Measurements from ENCODE around the gene MASTL.
"Not testable (repeated sequence)": the region's sequence is repeated elsewhere in the genome, so short reads cannot be mapped to it uniquely, and the experiment has no call there.

MASTL gene

GRCh38 chr10:27155066-27155754 lies at the start of gene MASTL:
Gene MASTL (plus strand): TSS chr10:27155352. CDS start chr10:27155427, 75 bp downstream.
- peak; percentile 92 for DNase-seq (ENCODE audit: low spot score)

- no peak for DNase-seq (ENCODE audit: low spot score)
These were observed 47.0 kb upstream of the MASTL start for GRCh38 chr10:27108165-27108564.

DNA sequence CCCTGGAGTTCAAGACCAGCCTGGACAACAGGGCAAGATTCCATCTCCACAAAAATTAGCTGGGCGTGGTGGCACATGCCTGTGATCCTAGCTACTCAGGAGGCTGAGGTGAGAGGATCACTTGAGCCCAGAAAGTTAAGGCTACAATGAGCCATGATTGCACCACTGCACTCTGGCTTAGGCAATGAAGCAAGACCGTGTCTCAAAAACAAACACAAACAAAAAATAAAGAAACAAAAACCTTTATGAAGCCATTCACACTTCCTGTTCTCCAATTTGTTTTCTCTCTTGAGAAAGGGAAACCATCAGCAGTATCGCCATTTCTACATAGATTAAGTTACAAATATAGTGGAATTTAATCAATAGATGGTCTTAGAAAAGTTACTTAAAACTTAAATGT lies 20.8 kb upstream of the MASTL start:
- no peak for DNase-seq (ENCODE audit: low spot score)

DNA sequence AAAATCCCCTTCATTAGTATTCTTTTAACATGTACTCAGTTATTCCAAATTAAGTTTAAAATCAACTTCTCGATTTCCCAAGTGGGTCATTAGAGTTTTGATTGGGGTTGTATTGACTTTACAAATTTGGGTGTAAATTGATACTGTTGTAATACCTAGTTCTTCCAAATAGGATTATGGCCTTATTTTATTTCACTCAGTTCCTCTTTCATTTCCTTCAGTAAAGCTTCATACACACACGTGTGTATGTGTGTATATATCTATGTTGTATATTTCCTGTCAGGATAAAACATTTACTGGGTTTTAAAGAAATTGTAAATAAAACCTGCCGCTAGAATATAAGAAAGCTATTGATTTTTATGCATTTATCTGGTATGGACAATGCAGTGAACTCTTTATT lies 16.9 kb upstream of the MASTL start:
- no peak for DNase-seq (ENCODE audit: low spot score)

- no peak for DNase-seq (ENCODE audit: low spot score)
These were observed 11.5 kb upstream of the MASTL start for GRCh38 chr10:27143686-27144085.

DNA sequence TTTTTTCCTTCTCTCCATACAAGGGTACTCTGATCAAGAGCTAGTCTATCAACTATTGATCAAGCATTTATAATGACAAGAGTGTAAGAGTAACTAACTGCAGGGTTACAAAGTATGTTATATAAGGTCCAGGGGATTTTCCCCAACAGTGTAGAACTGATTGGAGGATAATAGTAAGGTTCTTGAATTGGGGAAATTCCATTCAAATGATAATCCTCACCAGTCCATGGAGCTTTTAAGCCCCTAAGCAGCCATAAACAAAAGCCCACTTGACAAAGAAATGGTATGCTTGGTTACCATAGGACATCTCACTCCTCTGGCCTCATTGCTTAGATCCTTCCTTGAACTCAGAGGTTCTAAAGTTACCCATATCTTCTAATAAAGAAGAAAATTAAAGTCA lies 9.2 kb upstream of the MASTL start:
- no peak for DNase-seq (ENCODE audit: low spot score)

GRCh38 chr10:27147701-27148100 lies 7.5 kb upstream of the MASTL start:
- peak; percentile 14 for DNase-seq (ENCODE audit: low spot score)

GRCh38 chr10:27150261-27150660 lies 4.9 kb upstream of the MASTL start:
- DNase-seq (ENCODE audit: low spot score): no peak

- DNase-seq (ENCODE audit: low spot score): no peak
These were observed 2.5 kb upstream of the MASTL start for GRCh38 chr10:27152687-27153086.

DNA sequence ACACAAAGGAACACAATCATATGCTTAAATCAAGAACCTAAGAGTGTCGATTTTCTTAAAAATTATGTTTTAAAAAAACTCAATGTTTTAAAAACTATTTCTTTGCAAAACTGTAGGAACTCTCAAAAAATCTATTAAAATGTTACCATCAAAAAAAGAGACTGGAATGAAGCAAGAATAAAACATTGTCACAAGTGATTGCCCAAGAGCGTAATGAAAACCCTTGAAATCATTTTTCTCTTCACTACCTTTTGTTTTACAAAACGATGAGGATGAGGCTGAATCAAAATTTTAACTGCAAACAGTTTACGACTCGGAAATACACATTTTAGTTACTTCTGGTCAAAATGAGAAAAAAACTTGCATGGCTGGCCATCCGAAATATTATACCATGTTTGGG lies 1.8 kb upstream of the MASTL start:
- DNase-seq (ENCODE audit: low spot score): no peak

DNA sequence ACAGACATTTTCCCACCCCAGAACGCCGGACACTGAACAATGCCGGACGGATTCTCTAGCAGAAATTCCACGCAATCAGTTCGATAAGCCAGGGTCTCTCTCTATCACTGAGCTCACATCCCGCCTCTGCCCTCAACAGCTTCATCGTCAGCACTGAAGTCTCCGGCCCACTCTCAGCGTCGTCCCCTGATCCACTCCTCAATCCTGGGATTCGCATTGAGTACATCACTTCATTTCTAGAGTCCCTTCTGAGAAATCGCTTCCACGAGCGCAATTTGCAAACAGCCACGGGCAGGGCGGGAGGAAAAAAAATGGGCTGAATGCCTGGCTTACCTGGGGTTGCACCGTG lies 1.3 kb upstream of the MASTL start:
- DNase-seq (ENCODE audit: low spot score): no peak

DNA sequence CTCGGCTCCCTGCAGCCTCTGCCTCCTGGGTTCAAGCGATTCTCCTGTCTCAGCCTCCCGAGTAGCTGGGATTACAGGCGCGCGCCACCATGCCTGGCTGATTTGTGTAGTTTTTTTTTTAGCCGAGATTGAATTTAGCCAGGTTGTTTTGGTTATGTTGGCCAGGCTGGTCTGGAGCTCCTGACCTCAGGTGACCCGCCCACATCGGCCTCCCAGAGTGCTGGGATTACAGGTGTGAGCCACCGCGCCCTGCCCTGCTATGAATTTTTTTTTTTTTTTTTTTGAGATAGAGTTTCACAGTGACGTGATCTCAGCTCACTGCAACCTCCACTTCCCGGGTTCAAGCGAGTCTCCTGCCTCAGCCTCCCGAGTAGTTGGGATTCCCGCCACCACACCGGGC lies 1.4 kb downstream of the MASTL start:
- DNase-seq (ENCODE audit: low spot score): not testable (repeated sequence)

- DNase-seq (ENCODE audit: low spot score): no peak
These were observed 2.0 kb downstream of the MASTL start for GRCh38 chr10:27157150-27157549.

DNA sequence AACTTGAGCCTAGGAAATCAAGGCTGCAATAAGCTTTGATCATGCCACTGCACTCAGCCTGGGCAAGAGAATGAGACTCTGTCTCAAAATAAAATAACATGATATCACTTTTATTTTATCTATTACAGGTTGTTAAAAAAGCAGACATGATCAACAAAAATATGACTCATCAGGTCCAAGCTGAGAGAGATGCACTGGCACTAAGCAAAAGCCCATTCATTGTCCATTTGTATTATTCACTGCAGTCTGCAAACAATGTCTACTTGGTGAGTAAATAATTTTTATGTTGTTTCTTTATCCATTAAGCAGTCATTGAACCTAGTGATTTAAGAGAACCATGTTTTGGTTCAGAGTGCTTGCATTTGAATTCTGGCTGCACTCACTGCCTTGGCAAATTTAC lies 3.3 kb downstream of the MASTL start:
- DNase-seq (ENCODE audit: low spot score): no peak

DNA sequence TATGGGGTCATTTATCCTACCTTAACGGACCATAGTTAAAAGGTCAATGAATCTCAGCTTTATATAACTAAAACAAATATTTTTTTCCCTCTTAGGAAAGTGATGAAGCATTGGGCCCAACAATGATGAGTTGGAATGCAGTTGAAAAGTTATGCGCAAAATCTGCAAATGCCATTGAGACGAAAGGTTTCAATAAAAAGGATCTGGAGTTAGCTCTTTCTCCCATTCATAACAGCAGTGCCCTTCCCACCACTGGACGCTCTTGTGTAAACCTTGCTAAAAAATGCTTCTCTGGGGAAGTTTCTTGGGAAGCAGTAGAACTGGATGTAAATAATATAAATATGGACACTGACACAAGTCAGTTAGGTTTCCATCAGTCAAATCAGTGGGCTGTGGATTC lies 14.7 kb downstream of the MASTL start:
- DNase-seq (ENCODE audit: low spot score): no peak

DNA sequence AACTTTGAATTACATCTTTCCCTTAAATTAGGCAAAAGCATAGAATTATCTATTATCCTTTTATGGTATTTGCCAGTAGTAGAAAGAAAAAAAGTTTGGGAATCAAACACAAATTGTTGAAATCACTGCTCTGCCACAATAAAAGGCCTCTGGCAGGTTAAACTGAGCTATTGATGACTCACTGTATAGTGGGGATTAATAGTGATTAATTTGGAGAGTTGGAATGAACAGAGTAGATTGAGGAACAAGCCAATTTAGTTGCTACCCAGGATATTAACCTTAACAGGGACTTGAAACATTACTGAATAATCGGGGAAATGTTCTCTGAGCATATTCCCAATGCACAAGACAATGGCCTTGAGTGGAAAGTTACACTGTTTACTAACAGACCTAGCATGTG lies 33.1 kb downstream of the MASTL start:
- DNase-seq (ENCODE audit: low spot score): no peak

- no peak for DNase-seq (ENCODE audit: low spot score)
These were observed 33.7 kb downstream of the MASTL start for GRCh38 chr10:27188897-27189296.

DNA sequence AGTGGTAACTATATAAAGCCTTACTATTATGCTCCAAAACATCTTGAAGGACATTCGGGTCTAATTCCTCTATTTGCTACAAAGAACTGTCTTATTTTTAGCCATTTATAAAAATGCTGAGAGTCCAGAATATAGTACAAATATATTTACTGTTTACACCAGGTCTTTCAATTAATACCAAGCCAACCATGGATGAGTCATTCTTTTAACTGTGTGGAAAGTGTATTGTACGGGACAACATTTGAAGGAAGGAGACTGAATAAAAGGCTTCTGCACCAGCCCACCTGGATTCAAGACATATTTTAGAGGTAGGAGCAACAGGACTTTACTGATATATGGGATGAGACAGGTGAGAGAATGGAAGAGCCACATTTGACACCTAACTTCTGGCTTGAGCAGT lies 35.4 kb downstream of the MASTL start:
- no peak for DNase-seq (ENCODE audit: low spot score)

DNA sequence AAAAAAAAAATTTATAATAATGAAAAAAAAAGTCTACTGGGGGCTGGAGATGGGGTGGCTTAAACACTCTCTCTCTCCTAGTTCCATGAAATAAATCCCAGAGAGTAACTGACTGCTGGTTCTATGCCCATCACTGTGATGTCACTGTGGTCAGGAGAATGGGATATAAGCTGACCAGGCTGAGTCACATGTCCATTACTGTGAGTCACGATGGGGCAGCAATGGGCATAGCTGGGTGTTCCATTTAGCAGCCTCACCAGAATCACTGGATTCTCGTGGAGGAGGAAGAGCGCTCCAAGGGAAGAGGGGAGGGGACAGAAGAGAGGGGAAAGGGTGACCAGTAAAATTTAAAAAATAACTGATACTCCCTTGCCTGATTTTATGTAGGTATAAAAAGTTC lies 37.1 kb downstream of the MASTL start:
- DNase-seq (ENCODE audit: low spot score): no peak

- DNase-seq (ENCODE audit: low spot score): no peak
These were observed 42.9 kb downstream of the MASTL start for GRCh38 chr10:27197980-27198620.

DNA sequence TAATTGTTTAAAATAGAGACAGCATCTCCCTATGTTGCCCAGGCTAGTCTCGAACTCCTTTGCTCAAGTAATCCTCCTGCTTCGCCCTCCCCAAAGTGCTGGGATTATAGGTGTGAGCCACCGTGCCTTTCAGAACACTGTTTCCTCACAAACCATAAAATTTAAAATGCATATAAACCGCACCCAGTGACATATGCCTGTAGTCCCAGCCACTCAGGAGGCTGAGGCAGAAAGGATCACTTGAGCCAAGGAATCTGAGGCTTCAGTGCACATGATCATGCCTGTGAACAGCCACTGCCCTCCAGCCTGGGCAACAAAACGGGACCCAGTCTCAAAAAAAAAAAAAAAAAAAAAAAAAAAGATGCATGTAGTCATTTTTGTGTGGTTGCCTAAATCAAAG lies 48.7 kb downstream of the MASTL start:
- DNase-seq (ENCODE audit: low spot score): no peak

DNA sequence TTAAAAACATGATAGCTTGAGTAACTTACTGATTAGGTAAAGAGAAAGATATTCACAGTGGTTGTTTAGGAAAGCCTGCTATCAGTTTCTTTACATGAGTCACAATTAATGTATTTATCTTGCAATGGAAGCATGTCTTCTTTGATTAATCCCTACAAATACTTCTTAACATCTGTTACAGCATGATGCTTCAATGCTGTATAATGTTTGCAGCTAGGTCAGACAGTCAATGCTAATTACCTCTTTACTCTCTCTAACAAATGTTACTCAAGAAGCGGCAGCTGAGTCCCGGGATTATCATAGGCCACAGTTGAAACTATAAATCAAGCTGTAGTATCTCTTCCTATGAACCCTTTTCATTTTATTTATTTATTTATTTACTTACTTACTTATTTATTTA lies 52.2 kb downstream of the MASTL start:
- no peak for DNase-seq (ENCODE audit: low spot score)

DNA sequence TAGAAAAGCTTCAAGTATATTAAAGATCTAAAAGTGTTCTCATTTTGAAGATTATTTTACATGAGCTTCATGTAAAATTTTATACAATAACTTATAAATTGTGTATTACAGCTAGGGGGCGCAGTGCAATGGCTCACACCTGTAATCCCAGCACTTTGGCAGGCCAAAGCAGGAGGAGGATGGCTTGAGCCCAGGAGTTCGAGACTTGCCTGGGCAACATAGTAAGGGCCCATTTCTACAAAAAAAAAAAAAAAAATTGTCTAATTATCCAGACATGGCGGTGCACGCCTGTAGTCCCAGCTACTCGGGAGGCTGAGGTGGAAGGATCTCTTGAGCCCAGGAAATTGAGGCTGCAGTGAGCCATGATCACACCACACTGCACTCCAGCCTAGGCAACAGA lies 68.8 kb downstream of the MASTL start:
- DNase-seq (ENCODE audit: low spot score): peak; percentile 31

DNA sequence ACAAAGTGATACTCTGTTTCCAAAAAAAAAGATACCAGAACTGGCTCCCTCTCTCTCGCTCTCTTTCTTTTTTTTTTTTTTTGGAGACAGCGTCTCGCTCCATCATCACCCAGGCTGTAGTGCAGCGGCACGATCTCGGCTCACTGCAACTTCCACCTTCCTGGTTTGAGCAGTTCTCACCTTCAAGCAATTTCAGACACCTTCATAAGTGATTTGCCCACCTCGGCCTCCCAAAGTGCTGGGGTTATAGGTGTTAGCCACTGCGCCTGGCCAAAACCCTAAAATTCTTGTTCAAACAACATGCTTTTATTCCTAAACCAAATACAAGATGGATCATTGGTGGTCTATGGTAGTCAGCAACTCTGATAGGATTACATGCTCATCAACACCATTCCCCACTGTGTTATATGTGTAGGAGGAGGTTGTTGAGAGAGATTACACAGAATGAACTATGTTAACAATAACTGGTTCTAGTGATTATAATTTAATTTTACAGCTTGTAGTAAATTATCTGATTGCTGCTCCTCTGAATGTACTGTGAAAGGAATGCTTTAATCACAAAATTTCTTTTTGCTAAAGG lies 69.9 kb downstream of the MASTL start:
- DNase-seq (ENCODE audit: low spot score): no peak

Measured in cerebellar cortex (tissue), 1 donor.